GM18520 (cell line): ENCODE results near the gene KNSTRN.

Experiments used
- ATAC-seq: cut with Tn5 transposase; IDR thresholded peaks from one replicate; pipeline ENCODE4 v1.9.1; 2021; ENCODE audit not compliant: unreplicated experiment

The KNSTRN gene

DNA sequence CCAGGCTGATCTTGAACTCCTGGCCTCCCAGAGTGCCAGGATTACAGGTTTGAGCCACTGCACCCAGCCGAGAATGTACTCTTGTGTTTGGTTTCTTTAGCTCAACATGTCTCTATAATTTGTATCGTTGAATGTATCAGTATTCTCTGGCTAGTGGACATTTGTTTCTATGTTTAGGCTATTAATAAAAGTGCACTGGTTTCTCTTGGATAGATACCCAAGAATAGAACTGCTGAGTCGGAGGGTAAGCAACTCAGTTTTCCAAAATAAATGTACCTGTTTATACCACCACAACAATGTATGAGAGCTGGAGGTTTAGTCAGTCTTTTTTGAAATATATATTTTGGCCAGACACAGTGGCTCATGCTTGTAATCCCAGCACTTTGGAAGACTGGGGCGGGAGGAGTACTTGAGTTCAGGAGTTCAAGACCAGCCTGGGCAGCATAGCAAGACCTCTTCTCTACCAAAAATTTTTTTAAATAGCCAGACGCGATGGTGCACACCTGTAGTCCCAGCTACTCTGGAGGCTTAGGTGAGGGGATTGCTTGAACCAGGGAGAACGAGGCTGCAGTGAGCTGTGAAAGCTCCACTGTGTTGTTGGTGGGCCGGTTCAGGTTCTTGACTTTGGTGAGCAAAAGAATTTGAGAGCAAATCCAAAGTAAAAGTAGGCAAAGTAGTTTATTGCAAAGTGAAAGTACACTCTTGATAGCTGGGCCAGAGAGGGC, 15.3 kb downstream of the KNSTRN start:
- ATAC-seq: no peak

DNA sequence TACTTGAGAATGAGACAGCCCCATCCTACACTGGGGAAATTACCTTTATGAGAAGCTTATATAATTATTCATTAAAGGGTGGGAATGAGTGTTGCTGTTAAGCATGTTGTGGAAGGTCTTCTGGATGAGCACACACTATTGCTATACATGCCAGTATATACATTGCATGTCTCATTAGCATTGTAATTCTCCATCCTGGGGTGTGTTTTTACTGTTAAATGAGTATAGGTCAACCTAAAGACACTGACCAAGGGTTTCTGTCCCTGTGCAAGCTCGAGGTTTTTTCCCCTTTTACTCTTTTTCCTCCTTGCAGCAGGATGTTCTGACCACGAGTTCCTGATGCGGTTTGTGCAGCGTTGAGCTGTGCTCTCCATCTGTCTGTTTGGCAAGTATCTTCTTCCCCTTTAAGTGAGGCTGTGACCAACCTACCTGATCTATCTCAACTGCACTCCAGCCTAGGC, 15.9 kb downstream of the KNSTRN start:
- ATAC-seq: peak; percentile 64

DNA sequence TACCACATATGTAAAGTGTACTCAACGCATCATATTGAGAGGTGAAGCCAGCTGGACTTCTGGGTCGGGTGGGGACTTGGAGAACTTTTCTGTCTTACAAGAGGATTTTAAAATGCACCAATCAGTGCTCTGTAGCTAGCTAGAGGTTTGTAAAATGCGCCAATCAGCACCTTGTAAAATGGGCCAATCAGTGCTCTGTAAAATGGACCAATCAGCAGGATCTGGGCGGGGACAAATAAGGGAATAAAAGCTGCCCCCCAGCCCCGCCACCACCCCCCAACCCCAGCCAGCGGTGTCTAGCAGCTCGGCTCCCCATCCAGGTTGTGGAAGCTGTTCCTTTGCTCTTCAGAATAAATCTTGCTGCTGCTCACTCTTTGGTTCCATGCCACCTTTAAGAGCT, 16.8 kb downstream of the KNSTRN start:
- ATAC-seq: no peak

DNA sequence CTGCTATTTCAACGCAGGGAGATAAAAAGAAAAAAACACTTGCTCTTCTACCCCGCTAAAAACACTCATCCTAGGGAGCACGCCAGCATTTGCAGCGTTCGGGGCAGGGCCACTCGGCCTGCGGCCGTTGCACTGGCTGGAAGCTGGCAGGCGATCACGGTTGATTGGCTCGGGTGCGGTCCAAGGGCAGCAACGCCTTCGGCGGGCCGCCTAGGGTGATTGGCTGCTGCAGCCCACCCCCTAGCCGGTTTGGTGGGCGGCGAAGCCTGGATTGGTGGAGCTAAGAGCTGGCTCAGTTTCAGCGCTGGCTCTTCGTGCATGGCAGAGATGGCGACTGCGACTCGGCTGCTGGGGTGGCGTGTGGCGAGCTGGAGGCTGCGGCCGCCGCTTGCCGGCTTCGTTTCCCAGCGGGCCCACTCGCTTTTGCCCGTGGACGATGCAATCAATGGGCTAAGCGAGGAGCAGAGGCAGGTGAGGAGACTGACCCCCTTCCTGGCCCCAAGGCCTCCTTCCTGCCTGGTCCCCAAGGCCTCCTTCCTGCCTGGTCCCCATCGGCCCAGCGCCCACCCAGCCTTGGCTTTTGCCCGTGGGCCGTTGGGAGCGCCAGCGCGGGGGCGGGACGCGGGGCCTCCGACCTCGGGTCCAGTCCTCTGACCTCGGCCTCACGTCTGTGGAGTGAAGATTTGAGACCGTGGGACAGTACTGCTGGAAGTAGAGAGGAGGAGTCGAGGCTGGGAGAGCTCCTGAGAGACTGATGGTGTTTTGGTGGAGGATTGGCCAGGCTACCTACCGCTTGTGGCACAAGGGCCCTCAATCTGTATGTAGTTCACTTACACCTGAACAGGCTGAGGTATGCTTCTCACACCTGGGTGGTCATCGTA, 23.2 kb downstream of the KNSTRN start, which contains the start of gene IVD:
IVD (plus strand) TSS at position 295 of the 881 bp plus-strand sequence; CDS start at position 328, 33 bp downstream.
- peak; percentile 76 for ATAC-seq

DNA sequence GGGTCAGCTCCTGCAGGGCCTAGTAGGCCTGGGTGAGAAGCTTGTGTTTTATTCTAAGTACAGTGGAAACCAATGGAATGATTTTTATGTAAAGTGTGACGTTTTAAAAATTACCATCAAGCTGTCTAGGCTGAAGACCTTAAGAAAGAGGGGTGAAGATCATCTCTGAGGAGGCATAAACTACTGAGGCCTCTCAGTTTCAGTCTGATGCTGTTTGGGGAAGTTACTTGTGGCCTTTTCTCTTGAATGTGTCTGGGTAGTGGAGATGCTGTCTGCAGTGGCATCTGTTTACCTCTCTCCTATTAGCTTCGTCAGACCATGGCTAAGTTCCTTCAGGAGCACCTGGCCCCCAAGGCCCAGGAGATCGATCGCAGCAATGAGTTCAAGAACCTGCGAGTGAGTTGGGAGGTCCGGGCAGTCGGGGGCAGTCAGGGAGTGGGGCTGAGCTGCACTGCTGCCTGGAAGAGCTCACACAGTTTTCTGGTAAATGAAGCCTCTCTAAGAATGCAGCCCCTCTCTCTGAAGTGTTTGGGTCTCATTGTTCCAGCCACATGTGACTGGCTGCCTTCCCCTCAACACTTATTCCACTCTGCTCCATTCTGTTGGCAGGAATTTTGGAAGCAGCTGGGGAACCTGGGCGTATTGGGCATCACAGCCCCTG, 24.9 kb downstream of the KNSTRN start:
- ATAC-seq: peak; percentile 30

DNA sequence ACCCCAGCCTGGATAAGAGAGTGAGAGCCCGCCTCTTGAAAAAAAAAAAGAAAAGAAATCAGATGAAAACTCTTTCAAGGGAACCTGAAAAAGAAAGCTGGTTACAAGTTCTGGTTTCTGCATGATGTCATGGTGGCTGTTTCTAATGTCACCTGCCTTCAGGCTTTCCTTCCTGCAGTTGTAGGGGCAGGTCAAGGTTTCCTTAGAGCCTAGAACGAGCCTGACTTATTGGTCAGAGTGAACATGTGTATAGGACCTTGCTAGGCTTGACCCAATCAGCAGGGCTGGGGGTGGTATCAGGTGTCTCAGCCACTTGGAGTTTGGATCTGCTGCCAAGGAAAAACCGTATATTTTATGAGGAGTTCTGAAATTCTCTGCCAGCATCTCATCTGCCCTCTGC, 26.8 kb downstream of the KNSTRN start:
- ATAC-seq: no peak

DNA sequence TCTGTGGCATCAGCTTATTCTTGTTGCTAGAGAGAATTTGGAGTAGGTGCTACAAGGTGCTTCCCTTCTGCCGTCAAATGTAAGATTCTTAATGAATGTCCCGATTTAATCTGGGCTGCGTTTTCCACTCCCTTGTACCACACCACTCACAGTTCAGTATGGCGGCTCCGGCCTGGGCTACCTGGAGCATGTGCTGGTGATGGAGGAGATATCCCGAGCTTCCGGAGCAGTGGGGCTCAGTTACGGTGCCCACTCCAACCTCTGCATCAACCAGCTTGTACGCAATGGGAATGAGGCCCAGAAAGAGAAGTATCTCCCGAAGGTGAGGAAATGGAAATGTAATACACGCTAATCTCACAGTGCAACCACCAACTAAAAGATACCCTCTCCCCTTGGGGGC, 28.0 kb downstream of the KNSTRN start:
- no peak for ATAC-seq

DNA sequence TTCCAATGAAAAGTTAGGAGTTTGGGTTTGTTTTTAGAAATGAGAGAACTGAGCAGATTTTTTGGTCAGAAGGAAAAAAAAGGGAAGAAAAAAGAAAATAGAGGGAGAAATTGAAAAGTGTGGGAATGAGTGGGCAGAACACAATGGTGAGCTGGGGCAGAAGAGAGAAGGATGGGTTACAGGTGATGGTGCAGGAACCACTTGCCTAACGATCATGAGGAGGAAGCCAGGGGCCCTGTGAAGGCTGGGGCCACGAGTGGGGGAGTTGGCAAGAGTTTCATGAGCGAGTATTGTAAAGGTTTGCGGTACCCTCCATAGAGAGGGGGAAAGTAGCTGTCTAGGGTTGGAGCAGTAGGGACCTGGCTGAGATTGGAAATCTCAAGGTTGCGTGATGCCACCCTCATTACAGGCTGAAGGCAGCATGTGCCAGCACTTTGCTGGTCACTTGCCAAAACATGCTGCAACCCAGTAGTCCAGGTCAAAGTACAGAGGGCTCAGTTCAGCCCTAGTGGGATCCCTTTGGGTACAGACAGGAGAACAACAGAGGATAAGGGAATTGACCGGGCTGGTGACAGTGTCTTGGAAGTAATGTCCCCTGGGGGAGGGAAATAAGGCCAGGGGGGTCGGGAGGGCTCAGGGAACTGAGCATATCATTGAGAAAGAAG, 29.7 kb downstream of the KNSTRN start:
- no peak for ATAC-seq

DNA sequence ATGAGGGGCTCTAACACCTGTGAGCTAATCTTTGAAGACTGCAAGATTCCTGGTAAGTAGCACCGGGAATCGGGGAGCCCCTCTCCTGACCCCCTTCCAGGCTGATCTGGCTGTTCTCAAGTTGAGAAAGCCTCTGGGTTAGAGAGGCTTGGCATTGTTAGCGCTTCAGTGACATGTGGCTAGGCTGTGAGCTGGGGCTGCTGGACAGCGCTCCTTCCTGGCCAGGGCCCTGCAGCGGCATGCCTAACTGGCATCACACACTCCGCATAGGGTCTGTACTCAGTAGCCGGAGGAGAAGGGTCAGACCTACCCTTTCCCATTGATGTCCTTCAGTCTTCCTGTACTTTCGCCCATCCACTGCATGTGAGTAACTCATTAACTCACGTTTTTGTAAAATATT, 30.5 kb downstream of the KNSTRN start:
- no peak for ATAC-seq

DNA sequence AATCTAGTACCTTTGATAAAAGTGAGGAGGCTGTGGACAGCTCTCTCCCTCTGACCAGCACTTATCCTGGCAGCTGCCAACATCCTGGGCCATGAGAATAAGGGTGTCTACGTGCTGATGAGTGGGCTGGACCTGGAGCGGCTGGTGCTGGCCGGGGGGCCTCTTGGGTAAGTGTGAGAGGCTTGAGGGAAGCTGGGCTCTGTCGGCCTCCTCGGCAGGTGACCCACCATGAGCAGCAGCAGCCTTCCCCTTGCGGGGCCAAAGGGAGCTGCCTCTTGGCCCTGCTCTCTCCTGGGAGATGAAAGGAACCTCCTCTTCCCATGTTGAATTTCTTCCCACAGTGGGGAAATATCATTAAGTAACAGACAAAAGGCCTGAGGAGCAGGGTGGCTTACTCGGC, 32.3 kb downstream of the KNSTRN start:
- no peak for ATAC-seq

DNA sequence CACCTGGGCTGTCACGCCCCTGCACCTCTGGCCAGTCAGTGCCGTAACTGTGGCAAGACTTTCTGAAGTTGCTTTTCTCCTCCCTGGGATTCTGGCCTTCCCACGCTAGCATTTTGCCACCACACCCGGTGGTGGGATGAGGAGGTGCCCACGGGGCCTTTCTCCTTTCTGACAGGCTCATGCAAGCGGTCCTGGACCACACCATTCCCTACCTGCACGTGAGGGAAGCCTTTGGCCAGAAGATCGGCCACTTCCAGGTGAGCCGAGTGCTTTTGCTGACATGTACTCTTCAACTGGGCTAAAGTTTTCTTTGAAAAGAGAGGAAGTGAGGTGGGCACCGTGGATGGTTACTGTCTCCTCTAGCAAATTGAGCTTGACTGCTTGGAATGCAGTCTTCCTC, 32.7 kb downstream of the KNSTRN start:
- ATAC-seq: no peak

DNA sequence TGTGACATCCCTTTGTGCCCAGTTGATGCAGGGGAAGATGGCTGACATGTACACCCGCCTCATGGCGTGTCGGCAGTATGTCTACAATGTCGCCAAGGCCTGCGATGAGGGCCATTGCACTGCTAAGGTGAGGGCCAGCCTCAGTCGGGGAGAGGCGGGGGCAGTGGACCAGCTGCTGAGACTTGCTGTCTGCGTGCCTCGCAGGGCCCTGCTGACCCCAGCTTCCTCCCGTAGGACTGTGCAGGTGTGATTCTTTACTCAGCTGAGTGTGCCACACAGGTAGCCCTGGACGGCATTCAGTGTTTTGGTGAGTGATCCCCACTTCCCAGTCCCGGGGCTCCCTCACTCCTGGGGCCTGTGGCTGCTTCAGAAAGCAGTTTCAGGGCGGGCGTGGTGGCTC, 33.5 kb downstream of the KNSTRN start:
- ATAC-seq: no peak

DNA sequence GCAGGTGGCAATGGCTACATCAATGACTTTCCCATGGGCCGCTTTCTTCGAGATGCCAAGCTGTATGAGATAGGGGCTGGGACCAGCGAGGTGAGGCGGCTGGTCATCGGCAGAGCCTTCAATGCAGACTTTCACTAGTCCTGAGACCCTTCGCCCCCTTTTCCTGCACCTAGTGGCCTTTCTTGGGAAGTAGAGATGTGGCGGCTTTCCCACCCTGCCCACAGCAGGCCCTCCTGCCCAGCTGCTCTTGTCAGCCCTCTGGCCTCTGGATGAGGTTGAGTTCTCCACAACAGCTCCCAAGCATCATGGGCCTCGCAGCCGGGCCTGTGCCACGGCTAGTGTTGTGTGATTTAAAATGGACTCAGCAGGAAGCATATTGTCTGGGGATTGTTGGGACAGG, 35.6 kb downstream of the KNSTRN start:
- no peak for ATAC-seq

DNA sequence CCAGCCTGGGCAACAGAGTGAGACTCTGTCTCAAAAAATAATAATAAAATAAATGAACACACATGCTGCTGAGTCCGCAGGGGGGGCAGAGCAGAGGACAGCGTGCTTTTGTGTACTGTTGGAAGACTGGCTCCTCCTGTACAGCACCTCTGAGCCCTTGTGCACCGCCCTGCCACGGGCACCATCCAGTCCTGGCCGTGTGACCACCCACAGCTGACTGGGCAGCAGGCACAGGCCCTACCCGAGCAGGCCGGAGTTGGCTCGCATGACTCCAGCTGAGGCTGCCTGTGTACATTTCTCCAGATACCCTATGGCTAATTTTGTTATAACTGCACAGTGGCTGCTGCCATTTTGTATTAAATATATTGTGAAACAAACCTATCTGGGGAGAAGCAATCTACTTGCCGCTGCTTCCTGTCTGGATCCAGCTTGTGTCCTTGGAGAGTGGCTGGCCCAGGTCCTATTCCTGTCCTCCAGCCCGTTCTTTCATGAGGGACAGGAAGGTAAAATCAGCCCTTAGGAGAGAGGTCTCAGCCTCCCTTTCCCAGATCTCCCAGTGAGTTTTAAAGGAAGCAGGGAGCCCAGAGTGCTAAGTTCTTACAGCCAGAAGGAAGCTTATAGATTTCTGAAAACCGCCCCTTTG, 37.7 kb downstream of the KNSTRN start:
- no peak for ATAC-seq

DNA sequence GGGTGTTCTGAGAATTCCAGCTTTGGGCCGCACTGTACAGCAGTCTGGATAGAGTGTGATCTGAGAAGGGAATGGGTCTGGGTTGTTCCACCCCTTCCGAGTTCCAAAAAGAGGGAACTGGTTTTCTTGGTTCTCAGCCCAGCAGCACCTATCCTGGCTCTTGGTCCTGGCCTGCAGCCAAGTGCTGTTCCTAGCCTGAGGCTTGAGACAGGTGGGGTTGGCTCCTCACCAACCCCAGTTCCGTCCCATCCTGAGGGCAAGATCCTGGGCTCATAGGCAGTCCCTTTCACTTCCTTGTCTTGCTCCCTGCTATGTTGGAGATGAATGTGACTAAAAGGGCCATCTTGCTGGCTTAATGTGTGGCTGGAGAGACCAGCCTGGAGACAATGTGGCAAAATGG, 38.3 kb downstream of the KNSTRN start:
- ATAC-seq: no peak

DNA sequence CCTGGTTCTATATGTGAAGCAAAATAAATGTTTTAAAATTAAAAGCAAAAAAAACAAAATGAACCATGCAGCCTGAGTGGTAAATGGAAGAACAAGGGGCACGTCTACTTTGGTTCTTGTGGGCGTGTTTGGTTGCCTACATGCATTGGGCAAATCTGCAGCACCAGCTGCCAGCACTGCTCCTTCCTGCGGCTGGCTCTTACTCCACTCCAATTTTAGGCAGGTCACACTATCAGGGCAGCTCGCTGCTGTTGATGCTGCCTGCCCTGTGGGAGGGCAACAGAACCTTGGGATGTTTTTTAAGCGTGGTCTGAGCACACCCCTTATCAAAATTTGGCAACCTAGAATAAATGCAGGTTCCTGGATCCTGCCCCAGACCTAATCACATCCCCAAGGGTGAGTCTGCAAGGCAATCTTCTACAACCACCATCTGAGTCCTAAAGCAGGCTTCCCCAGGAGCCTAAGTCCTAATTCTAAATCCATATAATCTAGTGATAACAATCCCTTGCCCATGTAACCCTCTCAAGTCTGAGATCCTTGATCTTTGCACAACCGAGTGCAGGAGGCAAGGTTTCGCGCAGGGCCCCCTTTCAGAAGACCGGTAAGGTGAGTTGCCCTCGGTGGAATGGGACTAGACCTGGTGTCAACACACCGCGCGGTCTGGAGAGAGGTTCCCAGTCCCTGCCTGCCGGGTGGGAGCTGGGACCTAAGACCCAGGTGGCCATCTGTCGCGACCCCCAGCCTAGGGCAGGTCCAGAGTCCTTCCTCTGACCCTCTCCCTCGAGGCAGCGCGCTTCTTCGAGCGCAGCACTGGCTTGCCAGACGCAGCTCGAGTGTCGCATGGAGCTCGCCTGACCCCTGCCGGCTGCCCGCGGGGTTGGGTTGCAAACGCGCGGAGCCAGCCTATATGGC, 39.0 kb downstream of the KNSTRN start:
- peak; percentile 73 for ATAC-seq

DNA sequence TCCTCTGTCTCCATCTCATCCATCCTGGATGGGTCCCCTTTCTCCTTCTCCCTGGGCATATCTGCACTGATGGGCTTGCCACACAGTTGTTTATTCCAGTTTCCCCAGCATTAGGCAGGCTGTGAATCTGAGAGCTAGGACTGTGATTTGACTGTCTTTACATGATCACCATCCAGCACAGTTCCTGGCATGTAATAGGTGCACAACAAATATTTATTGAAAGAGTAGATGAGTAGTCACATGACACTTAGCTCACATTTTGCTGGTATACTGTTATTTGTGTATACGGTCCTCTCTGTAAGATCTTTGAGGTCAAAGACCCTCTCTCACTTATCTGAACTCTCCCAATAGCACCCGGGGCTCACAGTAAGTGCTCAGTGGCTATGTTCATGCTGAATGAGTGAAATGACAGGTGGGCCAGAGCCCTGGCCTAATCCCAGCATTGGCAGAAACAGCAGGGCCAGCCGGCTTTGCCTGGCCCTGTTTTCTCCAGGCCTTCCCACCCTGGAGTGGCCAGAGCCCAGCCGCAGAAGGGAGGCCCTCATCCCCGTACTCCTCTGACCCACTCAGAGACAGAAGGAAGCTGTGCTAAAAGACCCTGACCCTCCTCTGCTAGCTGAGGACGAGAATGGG, 42.1 kb downstream of the KNSTRN start:
- no peak for ATAC-seq

DNA sequence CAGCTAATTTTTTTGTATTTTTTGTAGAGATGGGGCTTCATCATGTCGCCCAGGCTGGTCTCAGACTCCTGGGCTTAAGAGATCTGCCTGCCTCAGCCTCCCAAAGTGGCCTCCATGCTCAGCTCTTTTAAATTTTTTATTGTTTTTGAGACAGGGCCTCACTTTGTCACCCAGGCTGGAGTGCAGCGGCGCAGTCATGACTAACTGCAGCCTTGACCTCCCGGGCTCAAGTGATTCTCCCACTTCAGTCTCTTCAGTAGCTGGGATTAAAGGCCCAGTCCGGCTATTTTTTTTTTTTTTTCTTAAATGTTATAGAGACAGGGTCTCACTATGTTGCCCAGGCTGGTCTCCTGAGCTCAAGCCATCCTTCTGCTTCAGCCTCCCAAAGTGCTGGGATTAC, 43.2 kb downstream of the KNSTRN start:
- no peak for ATAC-seq

DNA sequence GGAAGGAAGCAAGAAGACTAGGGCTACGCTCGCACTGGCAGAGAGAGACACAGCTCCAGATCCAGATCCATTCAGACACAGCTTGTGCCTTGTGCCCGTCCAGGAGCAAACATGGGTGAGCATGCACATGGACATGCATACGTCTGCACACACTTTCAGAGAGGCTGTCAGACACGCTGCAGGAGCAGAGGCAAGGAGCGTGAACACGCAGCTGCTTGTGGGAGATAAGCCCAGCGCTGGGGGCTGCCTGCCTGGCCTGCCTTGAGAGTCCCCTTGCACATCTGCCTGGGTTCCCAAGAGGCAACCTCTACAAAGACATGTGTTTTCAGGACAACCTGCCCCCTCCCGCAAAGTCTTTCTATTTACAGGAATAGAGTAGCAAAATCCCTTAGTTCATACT, 44.7 kb downstream of the KNSTRN start:
- no peak for ATAC-seq
